HepG2 (cell line): Measurements from ENCODE around the gene VSNL1. TPM values are rescaled to one million over a fixed set of nuclear protein-coding genes. Genes with fewer than 3 reads are reported as not detected.

Source experiments
- ATF1 ChIP-seq: IDR thresholded peaks from 2 replicates; pipeline ENCODE4 v1.6.1; 2016; ENCODE audit warnings: mild to moderate bottlenecking, control low read depth
- CC2D1A ChIP-seq: sonication (generic); formaldehyde crosslinking; IDR thresholded peaks from 2 replicates; pipeline ENCODE4 v1.8.1; 2023; ENCODE audit warnings: mild to moderate bottlenecking, missing genetic modification reagents
- CENPX ChIP-seq: sonication (generic); formaldehyde crosslinking; IDR thresholded peaks from 2 replicates; pipeline ENCODE4 v1.9.0; 2021; ENCODE audit warnings: mild to moderate bottlenecking, missing genetic modification reagents, moderate library complexity
- ELF3 ChIP-seq: IDR thresholded peaks from 2 replicates; pipeline ENCODE4 v1.6.1; 2016; ENCODE audit warnings: missing genetic modification reagents, missing compliant biosample characterization
- ELF4 ChIP-seq: sonication (generic); formaldehyde crosslinking; IDR thresholded peaks from 2 replicates; pipeline ENCODE4 v1.5.0; 2020; ENCODE audit warnings: missing genetic modification reagents, mild to moderate bottlenecking, moderate library complexity, borderline replicate concordance
- FOXK1 ChIP-seq: sonication (generic); formaldehyde crosslinking; IDR thresholded peaks from 2 replicates; pipeline ENCODE4 v1.4.0; 2020; ENCODE audit warnings: low read depth, missing genetic modification reagents, borderline replicate concordance
- HIC2 ChIP-seq: sonication (generic); formaldehyde crosslinking; IDR thresholded peaks from 2 replicates; pipeline ENCODE4 v1.9.0; 2022; ENCODE audit warnings: low read depth, missing genetic modification reagents
- HNF4A ChIP-seq: sonication (generic); formaldehyde crosslinking; IDR thresholded peaks from 2 replicates; pipeline ENCODE4 v1.4.0; 2020; ENCODE audit warnings: missing genetic modification reagents
- HNRNPUL1 ChIP-seq: fragments of 200-400 bp; formaldehyde crosslinking; IDR thresholded peaks from 2 replicates; pipeline ENCODE4 v1.6.1; 2017; ENCODE audit warnings: low read depth, mild to moderate bottlenecking, low read length, moderate library complexity
- NFE2L2 ChIP-seq: fragments of 150-350 bp; IDR thresholded peaks from 2 replicates; pipeline ENCODE4 v1.6.1; 2014; ENCODE audit warnings: low read length
- RNF219 ChIP-seq: sonication (generic); formaldehyde crosslinking; IDR thresholded peaks from 2 replicates; pipeline ENCODE4 v1.5.0; 2020; ENCODE audit warnings: mild to moderate bottlenecking, missing genetic modification reagents
- SALL1 ChIP-seq: sonication (generic); formaldehyde crosslinking; IDR thresholded peaks from 2 replicates; pipeline ENCODE4 v1.8.0; 2022; ENCODE audit warnings: mild to moderate bottlenecking, missing genetic modification reagents
- SRSF1 ChIP-seq: fragments of 200-400 bp; formaldehyde crosslinking; optimal IDR thresholded peaks from 2 replicates; pipeline ENCODE3; 2017; ENCODE audit warnings: mild to moderate bottlenecking, low read depth, low read length, moderate library complexity
- TAF15 ChIP-seq: fragments of 200-400 bp; formaldehyde crosslinking; IDR thresholded peaks from one replicate; pipeline ENCODE4 v1.6.1; 2018; ENCODE audit warnings: mild to moderate bottlenecking, low read depth, low read length; ENCODE audit not compliant: poor library complexity, severe bottlenecking
- TBP ChIP-seq: sonication (generic); formaldehyde crosslinking; IDR thresholded peaks from 2 replicates; pipeline ENCODE4 v1.5.0; 2020; ENCODE audit warnings: missing genetic modification reagents
- THRA ChIP-seq: sonication (generic); formaldehyde crosslinking; IDR thresholded peaks from 2 replicates; pipeline ENCODE4 v1.4.0; 2020; ENCODE audit warnings: missing genetic modification reagents, borderline replicate concordance
- ZBTB25 ChIP-seq: IDR thresholded peaks from 2 replicates; pipeline ENCODE4 v1.6.1; 2018; ENCODE audit warnings: missing genetic modification reagents
- ZBTB34 ChIP-seq: sonication (generic); formaldehyde crosslinking; IDR thresholded peaks from 2 replicates; pipeline ENCODE4 v1.8.0; 2022; ENCODE audit warnings: mild to moderate bottlenecking, missing genetic modification reagents
- ZNF230 ChIP-seq: sonication (generic); formaldehyde crosslinking; IDR thresholded peaks from 2 replicates; pipeline ENCODE4 v1.4.0; 2020; ENCODE audit warnings: mild to moderate bottlenecking, missing genetic modification reagents
- ZNF34 ChIP-seq: sonication (generic); formaldehyde crosslinking; IDR thresholded peaks from 2 replicates; pipeline ENCODE4 v1.4.0; 2020; ENCODE audit warnings: mild to moderate bottlenecking, missing genetic modification reagents, borderline replicate concordance
- ZNF775 ChIP-seq: sonication (generic); formaldehyde crosslinking; IDR thresholded peaks from 2 replicates; pipeline ENCODE4 v1.4.0; 2020; ENCODE audit warnings: missing genetic modification reagents, mild to moderate bottlenecking, moderate library complexity, borderline replicate concordance
- polyA plus RNA-seq, 8 experiments: library from polyadenylated mRNA; depleted of rRNA in 3 of 8; stranded (reverse) in 7 of 8; unstranded in 1 of 8; fragments of >200 nt; fragmentation: Illumina TruSeq in 4 of 8; extraction: Trizol in 4 of 8; gene quantifications; 2 replicates each; pipeline versions ENCODE4 v1.2.1 to v1.2.3, GENCODE V29; 2011 to 2016; ENCODE audit warnings: low read depth in 4 of 8, missing spikeins in 1 of 8, mixed read lengths in 1 of 8; ENCODE audit not compliant: insufficient read depth in 1 of 8
- total RNA-seq, 5 experiments: library from RNA; depleted of rRNA; stranded (reverse); fragments of >200 nt; fragmentation: Illumina TruSeq; extraction: Trizol; gene quantifications; 2 replicates each; pipeline ENCODE4 v1.2.3, GENCODE V29; 2016; ENCODE audit warnings: low read depth in 1 of 5

VSNL1 gene
- total and polyA plus RNA-seq, 2 of the 13 experiments (the other 11 are each of a cell fraction or from before 2014, with no cell fraction given): 63.2 to 95.9 TPM

GRCh38 chr2:17578466-17578928 lies 38.0 kb downstream of the VSNL1 start (continued):
- TF ChIP-seq NFE2L2 (no peak), ZNF230 (no peak), SALL1 (peak; percentile 89), HNRNPUL1 (no peak), ATF1 (CRISPR knock-in tag) (no peak), TBP (no peak), ELF3 (CRISPR knock-in tag) (peak; percentile 54; the same call in 1 of the 2 replicates), ELF4 (CRISPR knock-in tag) (no peak), SRSF1 (no peak), ZBTB25 (CRISPR knock-in tag) (no peak), FOXK1 (CRISPR knock-in tag) (no peak), CENPX (CRISPR knock-in tag) (no peak), CC2D1A (CRISPR knock-in tag) (no peak; the same call in 1 of the 2 replicates), HNF4A (CRISPR knock-in tag) (peak; percentile 61), RNF219 (no peak), ZBTB34 (CRISPR knock-in tag) (peak; percentile 66; the same call in 1 of the 2 replicates), ZNF34 (CRISPR knock-in tag) (0 out of 2 replicates have a peak, but pooled peaks have one; percentile 56), HIC2 (CRISPR knock-in tag) (no peak), THRA (CRISPR knock-in tag) (peak; percentile 92), TAF15 (no peak), ZNF775 (CRISPR knock-in tag) (no peak)
